Dermis blood vessel endothelial cell (primary cell): Measurements from ENCODE around the gene CHST1. TPM values are rescaled to one million over a fixed set of nuclear protein-coding genes. Genes with fewer than 3 reads are reported as not detected.

Source experiments
- DNase-seq: peaks from one replicate; pipeline ENCODE4 v3.0.0; 2010
- total RNA-seq: library from RNA; depleted of rRNA; stranded (reverse); fragments of >200 nt; gene quantifications from 2 replicates; pipeline ENCODE4 v1.2.3, GENCODE V29; 2014

CHST1 gene
- total RNA-seq, 1 donor from 2014 or later: 23.1 TPM

DNA sequence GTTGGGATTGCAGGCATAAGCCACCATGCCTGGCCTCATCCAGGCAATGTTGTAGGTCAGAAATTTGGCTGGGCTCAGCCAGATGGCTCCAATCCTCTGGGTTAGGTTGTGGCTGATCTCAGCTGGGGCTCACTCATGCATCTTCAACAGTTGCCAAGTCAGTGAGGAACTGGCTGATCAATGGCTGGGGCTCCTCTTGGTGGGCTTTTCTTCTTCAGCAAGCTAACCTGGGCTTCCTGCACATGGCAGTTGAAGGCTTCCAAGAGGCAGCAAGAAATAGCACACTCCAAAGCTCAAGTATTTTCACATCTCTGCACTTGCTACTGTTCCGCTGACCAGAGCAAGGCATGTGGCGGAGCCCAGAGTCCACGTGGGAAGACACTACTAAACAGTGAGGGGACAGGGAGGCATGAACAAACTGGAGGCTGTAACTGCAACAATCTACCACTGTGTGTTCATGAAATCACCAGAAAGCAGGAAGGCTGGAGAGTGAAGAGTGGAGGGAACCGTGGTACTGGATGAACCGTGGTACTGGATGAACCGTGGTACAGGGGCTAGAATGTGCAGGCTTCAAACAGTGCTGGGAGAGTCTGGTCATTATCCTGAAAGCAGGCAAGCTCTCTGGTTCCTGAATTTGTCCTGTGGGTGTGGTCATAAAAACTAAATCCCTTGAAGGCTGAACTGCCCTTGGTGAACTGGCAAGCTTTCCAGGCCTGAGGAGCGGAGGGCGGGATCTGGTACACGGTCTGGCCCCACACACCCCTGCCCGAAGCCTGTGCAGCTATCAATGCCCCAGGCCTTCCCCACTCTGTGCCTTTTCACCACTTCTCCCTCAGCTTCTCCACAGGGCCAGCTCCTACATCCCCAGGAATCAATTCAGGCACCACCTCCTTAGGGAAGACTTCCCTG is 20.2 kb downstream of the CHST1 start:
- DNase-seq: no peak

DNA sequence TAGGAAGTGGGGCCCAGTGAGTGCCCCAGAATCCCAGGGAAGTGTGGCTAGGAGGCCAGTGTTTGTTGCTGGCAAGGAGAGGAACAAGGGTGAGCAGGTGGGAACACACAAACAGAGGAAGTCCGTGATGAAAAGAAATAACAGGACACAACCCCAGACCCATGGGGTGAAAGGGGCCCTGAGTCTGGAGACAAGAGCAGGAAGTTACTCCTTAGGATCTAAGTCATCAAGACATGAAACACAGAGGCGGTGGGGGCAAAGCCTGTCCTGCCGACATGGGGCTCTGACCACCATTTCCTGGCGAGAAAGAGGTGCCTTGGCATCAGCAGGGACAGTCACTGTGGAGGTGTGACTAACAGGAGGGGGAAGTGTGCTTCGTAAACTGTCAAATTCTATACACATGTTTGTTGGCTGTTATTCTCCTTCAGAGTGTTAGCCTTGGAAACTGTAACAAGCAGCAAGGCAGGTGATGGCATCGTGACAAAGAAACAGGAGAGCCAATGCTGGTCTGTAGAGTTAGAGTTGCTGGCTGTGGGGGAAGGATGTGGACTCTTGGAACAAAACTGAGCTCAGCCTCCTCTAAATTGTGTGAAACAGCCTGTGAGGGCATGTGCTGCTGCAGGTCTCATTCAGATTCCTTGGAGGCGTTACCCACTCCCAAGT is 21.7 kb downstream of the CHST1 start:
- DNase-seq: peak; percentile 73

DNA sequence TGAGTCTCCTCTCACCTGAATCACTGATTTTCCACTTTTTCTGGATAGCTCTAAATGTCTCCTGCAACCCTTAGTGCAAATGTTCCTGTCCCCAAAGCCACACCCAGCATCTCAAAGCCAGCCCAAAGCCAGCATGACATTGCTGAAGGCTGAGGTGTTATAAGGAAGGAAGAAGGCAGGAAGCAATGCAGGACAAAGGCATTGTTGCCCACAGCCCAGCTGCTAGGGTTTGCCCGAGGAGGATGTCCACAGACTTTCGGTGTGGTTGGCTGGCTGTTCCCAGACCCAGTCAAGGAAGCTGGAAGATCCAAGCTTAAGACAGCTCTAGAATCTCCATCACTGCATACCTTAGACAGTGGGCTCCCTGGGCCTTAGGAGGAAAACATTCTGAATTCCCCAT is 23.5 kb downstream of the CHST1 start:
- peak; percentile 58 for DNase-seq

DNA sequence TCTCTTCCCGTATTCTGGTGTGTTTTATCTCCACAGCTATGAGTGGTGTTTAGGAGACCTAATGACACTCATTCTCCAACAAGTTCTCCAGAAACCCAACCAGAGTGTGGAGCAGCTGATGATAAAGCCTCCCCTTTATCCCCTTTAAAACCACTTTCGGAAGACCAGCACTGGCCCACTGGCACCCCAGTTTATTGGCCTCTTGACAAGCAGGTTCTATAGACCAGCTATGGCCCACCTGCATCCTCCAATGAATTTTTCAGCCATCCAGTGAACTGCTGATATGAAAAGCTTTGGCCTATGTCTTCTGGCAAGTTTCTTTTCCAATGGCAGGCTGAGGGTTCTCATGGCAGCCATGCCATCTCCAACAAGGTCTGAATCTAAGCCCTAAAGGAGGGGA is 27.4 kb downstream of the CHST1 start:
- DNase-seq: no peak

DNA sequence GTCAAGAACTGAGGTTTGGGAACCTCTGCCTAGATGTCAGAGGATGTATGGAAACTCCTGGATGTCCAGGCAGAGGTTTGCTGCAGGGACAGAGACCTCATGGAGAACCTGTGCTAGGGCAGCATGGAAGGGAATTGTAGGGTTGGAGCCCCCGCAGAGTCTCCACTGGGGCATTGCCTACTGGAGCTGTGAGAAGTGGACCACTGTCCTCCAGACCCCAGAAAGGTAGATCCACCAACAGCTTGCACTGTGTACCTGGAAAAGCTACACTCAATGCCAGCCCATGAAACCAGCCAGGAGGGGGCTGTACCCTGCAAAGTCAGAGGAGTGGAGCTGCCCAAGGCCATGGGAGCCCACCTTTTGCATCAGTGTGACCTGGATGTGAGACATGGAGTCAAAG is 29.5 kb downstream of the CHST1 start:
- DNase-seq: no peak

DNA sequence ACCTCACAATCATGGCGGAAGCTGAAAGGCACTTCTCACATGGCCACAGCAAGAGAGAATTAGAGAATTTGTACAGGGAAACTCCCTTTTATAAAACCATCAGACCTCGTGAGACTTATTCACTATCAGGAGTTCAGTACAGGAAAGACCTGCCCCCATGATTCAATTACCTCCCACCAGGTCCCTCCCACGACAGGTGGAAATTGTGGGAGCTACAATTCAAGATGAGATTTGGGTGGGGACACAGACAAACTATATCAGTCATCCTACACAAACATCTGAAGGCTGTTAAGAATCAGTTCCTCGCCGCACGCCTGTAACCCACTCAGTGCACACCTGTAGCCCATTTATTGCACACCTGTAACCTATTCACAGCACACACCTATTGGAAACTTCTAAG is 39.8 kb downstream of the CHST1 start:
- DNase-seq: no peak

DNA sequence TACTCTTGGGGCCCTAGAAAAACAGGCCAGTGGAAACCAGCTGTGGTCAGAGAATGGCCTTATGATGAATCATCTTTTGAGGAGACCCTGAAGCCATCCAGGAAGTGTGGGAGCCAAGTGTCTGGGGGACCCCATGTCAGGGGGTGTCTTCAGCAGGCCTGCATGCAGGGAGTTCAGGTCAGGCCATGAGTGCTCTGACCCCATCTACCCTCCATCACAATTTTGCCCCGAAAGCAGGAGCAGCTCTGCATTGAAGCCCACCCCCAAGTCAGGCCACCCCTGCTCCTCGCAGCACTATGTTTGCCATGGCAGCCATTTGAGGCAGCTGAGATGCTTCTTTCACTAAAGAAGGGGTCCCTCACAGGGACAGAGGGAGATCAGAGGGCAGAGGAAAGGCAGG is 41.3 kb downstream of the CHST1 start:
- no peak for DNase-seq

DNA sequence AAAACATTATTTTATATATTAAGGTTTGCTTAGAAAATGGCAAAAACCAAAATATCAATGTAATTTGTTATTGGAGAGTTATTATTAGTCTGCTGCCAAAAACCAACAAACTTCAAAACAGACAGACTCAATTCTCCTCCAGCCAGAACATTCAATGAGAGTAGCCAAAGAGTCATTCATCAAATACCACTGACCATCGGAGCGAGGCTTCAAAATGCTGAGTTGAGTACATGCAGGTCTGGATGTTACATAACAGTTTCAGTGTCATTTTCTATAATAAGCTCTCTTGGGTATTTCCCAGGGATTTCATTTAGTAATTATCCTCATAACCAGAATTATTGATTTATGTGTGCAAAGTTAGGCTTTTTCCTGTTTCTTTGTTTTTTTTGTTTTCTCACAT is 42.6 kb downstream of the CHST1 start:
- no peak for DNase-seq

DNA sequence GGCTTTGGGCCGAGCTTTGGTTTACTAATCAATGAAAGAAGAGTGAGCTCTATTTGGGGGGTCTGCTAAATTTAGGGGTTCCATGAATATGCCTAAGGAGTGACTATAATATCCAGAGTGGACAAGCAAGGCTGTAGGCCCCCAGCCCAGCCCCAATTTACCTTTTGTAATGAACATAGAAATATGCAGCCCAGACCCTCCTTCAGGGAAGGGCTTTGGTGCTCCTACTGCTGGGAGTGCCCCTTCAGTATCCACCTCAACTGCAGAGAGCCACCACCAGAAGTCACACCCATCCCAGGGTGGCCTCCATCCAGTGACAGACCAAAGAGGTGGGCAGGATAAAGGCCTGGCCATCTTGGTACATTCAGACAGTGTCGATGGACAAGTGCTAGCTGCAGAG is 43.1 kb downstream of the CHST1 start:
- no peak for DNase-seq

DNA sequence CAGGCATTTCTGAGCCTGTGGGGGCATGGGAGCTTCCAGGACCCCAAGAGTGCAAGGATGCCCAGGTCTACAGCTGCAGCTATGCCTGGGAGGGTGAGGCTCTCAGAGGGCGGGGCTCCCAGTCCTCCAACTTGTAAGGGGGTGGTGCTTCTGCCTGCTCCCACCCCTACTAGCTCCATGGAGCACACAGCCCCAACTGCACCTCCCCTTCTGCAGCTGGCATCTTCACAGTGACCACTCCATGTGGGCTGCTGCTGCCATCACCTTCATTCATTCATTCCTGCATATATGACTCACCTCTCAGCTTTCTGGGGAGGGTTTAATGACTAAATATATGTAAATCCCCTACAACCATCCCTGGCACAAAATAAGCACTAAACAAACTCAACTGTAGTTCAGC is 43.8 kb downstream of the CHST1 start:
- no peak for DNase-seq

DNA sequence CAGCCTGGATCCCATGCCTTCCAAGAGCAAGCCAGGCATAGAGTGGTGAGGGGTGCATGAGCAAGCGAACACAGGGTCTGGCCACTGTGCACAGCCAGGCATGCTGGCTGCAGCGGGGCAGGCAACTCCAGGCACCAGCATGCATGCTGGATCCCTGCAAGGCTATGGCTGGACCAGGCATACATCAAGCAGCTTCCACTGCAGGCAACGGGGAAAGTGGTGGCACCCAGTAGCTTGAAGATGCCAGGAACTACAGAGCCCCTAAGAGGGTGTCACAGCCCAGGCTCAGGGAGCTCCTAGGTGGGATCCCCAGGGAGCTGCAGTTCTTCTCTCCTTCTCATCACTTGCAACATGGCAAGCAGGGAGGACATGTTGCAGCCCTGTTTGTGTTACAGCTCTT is 45.2 kb downstream of the CHST1 start:
- DNase-seq: no peak

DNA sequence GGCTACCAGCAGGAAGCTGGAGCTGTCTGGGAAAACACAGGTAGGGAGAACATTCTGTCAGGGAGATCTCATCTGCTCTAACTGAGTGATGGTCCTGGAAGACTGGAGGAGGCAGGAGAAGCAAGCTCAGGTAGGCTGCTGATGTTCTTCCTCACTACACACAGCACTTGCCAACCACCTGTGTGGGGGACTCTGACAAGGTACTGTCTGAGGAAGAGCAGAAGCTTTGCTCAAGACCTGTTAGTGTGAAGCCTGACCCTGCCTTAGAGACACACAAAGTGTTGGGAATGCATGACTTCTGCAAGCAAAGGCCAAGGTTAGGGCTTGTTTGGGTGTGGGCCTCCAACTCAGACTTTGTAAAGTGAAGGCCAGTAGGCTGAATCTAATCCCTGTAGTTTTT is 46.5 kb downstream of the CHST1 start:
- no peak for DNase-seq

DNA sequence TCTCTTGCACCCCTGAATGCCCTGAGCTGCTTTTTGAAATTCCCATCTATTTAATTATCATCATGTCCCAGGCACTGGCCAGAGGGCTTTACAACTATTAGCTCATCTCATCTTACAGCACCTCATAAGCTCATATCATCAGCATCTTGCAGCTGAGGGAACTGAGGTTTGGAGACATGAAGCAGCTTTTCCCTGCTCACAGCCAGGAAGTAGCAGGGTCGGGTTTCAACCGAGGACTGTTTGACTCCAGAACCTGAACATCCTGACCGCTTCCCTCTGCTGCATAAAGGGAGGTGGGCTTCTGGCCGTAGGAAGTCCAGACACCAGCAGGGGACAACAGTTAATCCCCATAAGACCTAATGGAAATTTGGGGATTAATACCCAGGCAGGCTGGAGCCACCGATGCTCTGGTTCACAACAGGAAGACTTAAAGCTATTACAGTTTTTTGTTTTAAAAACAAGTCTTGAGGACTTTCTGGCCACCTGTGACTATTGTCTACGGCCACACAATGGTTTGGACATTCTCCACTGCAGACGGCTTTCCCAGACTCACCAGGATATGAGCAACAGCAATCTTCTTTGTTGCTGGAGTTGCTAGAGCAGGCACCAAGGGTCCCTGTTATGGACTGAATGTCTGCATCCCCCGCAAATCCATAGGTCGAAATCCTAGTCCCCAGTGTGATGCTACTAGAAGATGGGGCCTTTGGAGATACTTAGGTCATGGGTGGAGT is 47.4 kb downstream of the CHST1 start:
- DNase-seq: peak; percentile 82

DNA sequence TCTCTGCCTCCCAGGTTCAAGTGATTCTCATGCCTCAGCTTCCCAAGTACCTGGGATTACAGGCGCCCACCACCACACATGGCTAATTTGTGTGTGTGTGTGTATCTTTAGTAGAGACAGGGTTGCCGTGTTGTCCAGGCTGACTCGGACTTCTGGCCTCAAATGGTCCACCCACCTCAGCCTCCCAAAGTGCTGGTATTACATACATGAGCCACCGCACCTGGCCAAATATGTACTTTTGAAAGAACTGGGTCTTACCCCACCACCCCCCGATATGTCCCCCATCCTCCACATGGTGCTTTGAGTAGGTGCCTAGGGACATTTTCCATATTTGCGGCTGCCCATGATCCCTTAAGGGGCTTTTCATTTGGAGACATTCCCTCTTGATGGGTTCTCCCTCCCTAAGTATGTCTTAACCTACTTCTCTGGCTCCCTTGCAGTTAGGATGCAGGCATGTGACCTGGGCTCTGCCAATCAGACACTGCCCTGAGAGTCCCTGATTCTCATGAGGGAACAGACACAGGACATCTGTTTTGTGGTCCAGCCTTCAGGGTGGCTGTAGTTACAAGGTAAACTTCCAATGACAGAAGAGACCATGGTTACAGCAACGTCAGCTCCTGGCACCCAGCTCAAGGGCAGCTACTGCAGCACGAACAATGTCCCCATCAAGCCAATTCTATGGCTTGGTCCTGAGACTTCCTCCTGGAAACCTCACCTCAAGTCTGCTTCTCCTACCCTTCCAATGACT is 48.4 kb downstream of the CHST1 start:
- DNase-seq: no peak

DNA sequence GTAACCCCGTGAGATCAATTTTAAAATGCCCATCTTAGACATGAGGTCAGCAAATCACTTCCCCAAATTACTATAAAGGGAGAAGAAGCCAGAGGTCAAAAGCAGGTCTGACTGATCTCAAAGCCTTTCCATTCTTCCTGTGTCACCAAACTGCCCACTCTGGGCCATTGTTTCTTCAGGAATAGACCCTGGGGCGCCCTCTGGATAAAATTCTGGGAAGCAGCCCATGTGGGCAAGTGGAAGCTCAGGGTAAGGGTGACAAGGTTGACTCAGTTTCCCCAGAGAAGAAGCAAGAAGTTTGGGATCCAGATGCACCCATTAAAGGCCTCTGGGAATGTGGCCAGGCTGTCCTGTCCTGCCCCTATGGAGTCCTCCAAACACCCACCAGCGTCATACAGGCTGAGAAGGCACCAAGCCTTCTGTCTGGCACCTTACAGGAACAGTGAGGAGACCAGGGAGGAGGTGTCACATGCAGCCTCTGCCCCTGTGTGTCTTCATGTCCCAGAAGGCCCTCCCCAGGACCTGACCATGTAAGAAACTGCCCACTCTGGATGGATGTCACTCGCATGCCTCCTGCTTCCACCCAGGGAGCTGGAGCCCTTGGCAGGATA is 50.1 kb downstream of the CHST1 start:
- DNase-seq: no peak

DNA sequence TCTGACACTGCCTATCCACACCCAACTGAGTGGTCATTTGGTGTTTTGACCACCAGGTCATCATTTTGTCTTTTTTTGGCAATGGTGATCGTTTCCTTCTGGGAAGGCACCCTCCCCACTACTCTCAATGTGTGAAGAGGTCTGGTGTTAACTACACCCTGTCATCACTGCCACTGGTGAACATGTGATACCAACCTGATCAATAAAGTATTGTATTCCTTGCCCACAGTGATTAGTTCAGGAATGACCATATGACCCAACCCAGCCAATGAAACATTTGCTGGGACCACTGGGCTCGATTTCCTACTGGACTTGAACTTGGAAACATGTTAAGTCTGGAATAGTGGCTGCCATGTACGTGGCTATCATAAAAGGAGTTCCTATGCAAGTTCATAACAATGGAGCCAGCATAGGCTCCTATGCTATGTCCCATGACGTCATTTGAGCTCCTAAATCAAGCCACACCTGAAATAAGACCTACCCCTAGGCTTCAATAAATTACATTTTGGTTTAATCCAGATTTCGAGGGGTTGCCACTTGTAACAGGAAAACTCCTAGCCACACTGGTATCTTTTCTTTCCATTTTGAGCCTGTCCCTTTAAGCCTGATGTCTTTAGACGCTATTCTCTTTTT is 51.1 kb downstream of the CHST1 start:
- no peak for DNase-seq

DNA sequence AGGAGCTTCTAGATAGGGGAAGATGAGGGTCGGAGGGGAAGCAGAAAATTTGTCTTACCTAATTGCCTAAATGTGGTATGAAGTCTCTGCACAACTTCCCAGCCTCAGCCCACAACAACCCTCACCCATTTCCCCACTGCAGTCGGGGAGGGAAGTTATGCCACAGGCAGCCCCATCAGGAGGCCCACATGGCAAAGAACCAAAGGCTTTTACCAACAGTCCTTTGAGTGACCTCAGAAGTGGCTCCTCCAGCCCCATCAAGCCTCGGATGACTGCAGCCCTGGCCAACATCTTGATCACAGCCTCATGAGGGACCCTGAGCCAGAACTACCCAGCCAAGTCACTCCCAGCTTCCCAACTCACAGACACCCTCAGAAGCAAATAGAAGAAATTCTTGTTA is 54.8 kb downstream of the CHST1 start:
- DNase-seq: no peak

DNA sequence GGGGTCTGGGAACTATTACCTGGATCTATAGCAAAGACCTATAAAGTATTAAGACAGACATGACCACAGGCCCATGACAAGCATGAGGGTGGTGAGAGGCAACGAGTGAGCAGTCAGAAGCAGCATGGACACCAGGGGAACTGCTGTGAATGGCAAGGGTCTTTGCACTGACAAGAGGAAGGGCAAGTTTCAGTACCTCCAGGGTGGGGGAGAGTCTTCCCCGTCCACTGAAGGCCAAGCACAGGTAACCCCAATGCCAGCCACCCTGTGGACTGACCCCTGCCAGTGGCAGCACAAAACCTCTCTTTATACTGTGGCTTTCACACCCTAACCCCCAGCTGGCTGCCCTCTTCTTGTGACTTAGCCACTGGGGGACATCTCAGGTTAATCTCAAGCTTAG is 55.5 kb downstream of the CHST1 start:
- DNase-seq: no peak

DNA sequence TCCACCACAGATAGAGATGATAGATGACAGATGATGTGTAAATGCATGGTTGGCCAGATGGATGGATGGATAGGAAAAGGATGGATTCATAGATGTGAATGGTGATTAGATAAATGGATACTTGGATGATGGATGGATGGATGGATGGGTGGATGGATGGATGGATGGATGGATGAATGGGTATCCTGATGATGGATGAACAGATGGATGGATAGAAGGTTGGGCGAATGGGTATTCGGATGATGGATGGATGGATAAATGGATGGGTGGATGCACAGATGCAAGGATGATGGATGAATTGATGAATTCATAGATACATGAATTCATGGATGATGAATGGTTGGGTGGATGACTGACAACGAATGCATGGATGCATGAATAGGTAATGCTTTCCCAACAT is 56.1 kb downstream of the CHST1 start:
- DNase-seq: no peak

DNA sequence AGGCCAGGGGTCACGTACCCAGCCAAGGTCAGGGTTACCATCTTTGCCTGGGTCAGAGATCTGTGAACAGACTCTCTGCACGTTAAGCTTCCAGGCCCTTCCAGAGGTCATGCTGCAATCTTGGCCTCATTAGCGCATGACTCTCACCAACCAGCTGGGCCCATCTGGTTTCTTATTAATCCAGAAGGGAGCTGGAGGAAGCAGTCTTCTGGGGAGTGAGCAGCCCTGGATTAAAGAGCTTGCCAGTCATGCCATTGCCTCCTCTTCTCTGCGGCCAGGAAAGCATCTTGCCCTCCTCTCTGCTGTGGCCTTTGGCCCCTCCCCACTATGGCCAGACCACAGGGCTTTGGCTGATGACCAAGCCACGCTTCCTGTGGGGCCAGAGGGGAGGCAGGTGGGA is 57.4 kb downstream of the CHST1 start:
- no peak for DNase-seq

DNA sequence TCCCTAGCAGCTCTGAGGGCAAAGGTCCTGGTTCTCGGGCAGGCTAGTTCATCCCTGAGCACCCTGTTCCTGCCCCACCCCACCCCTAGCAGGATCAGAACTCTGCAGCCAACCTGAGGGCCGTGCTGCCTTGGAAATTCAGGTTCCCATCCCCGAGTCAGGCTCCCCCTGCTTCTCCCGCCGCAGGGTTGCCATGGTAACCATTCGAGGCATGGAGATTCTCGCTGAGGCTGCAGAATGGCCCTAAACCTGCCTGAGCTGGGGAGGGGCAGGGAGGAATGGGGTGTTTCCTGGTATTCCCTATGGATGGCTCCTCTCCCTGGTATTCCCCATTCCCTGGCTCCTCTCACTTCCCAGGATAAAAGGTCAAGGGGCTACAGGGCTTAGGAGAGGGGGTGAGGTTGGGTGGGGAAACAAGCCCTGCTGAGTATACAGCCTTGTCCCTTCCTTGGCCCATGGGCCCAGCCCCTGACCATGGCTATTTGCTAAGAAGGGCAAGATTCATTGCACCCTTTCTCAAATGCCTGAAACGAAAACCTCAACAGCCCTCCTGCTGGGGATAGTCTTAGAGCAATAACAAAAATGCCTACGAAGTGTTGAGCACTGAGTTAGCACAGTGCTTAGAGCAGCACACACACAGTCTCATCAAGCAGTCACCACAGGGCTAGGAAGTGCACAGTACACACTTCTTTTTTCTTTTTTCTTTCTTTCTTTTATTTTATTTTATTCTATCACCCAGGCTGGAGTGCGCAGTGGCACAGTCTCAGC is 58.7 kb downstream of the CHST1 start:
- no peak for DNase-seq
